Spleen (tissue), 11 donors: Measurements from ENCODE around the gene SLC9A3. TPM values are rescaled to one million over a fixed set of nuclear protein-coding genes. Genes with fewer than 3 reads are reported as not detected.

ENCODE experiments used
- DNase-seq: peaks from one replicate; pipeline ENCODE4 v3.0.0-alpha.2; 2020
- H3K27ac ChIP-seq, 8 donors: fragments of 200-600 bp; sonication (generic) in 7 of 8; 1 replicate in 4 of 8; 2 replicates in 4 of 8; pipeline versions ENCODE4 v1.5.0 to v1.8.0; 2016 to 2021; ENCODE audit warnings: inconsistent platforms in 4 of 8, mild to moderate bottlenecking in 4 of 8, moderate library complexity in 1 of 8
- H3K27me3 ChIP-seq, 7 donors: fragments of 200-600 bp; sonication (generic) in 6 of 7; replicated peaks in 1 of 7; 1 replicate in 4 of 7; 2 replicates in 3 of 7; pipeline versions ENCODE4 v1.5.0 to v1.8.0; 2016 to 2021; ENCODE audit warnings: inconsistent platforms in 3 of 7, mild to moderate bottlenecking in 1 of 7
- H3K36me3 ChIP-seq, 6 donors: fragments of 200-600 bp; sonication (generic) in 5 of 6; 1 replicate in 4 of 6; 2 replicates in 2 of 6; pipeline versions ENCODE4 v1.5.0 to v1.8.0; 2016 to 2021; ENCODE audit warnings: inconsistent platforms in 2 of 6
- H3K4me1 ChIP-seq, 6 donors: fragments of 200-600 bp; sonication (generic) in 5 of 6; 1 replicate in 3 of 6; 2 replicates in 3 of 6; pipeline versions ENCODE4 v1.5.0 to v1.8.0; 2016 to 2021; ENCODE audit warnings: inconsistent platforms in 3 of 6
- H3K4me3 ChIP-seq, 8 donors: fragments of 200-600 bp; sonication (generic) in 7 of 8; 1 replicate in 4 of 8; 2 replicates in 4 of 8; pipeline versions ENCODE4 v1.5.0 to v1.8.0; 2016 to 2021; ENCODE audit warnings: inconsistent platforms in 4 of 8, mild to moderate bottlenecking in 4 of 8, moderate library complexity in 2 of 8
- H3K9me3 ChIP-seq, 8 donors: fragments of 200-600 bp; sonication (generic) in 7 of 8; 1 replicate in 4 of 8; 2 replicates in 4 of 8; pipeline versions ENCODE4 v1.5.0 to v1.8.0; 2016 to 2021; ENCODE audit warnings: inconsistent platforms in 4 of 8
- CTCF ChIP-seq, 11 experiments: fragments of 200-600 bp in 7 of 11; fragments of 450-650 bp in 4 of 11; sonication (generic) in 4 of 11; IDR thresholded peaks in 8 of 11; conservative IDR thresholded peaks in 3 of 11; 1 replicate in 7 of 11; 2 replicates in 4 of 11; pipeline versions ENCODE4 v1.4.0 to v1.8.0; 2016 to 2021; ENCODE audit warnings: antibody characterized with exemption in 11 of 11, inconsistent platforms in 4 of 11, mild to moderate bottlenecking in 1 of 11
- POLR2A ChIP-seq, 3 donors: fragments of 450-650 bp; IDR thresholded peaks; one replicate each; pipeline ENCODE4 v1.5.1; 2017; ENCODE audit warnings: antibody characterized with exemption in 3 of 3, mild to moderate bottlenecking in 1 of 3
- POLR2AphosphoS5 ChIP-seq, 3 donors: sonication (generic); formaldehyde crosslinking; IDR thresholded peaks; one replicate each; pipeline ENCODE4 v1.5.1; 2017; ENCODE audit warnings: antibody characterized with exemption in 3 of 3
- WGBS, 5 donors: extraction: QIAGEN DNeasy Blood & Tissue Kit in 3 of 5; methylation state at CpG; one replicate each; pipeline versions ENCODE4 v1.1.5 to v1.1.7; 2013 to 2018; 5-methylcytosine and 5-hydroxymethylcytosine counted together
- intact Hi-C: fragments of 100-400 bp; cut with DNase I; formaldehyde crosslinking; loops from one replicate; pipeline ENCODE4 v1.15.0; 2023; ENCODE audit warnings: low total_unique reads
- polyA plus RNA-seq, 3 donors: library from polyadenylated mRNA; stranded (reverse); fragments of 200-250 nt; gene quantifications; one replicate each; pipeline ENCODE4 v1.2.1, GENCODE V29; 2013
- total RNA-seq, 7 donors: library from RNA; depleted of rRNA in 3 of 7; stranded (reverse); fragments of >200 nt in 3 of 7; fragmentation: NEBNext Ultra II Directional in 4 of 7; extraction: Animal tissue kit (Norgen Biotek cat#: 25700) in 4 of 7; gene quantifications; one replicate each; pipeline versions ENCODE4 v1.1.0 to v1.2.1, GENCODE V29; 2016 to 2021
- donor health status: healthy with polysubstance abuse.
- donor health status: DM: no; HTN: no; CAD: no; lungs with moderate emphysema.
- donor health status: DM: no; HTN: no; CAD: no.
- donor health status: Bipolar disorder and iron deficiency.
- donor health status: healthy.
- donor health status: DM: no; HTN: no; CAD: no.
- donor health status: DM: yes; HTN: yes; CAD: no.

SLC9A3 gene
- total and polyA plus RNA-seq, 10 donors = 1.0 to 3.2 (median 1.5) TPM

GRCh38 chr5:500491-500890 lies 23.8 kb downstream of the SLC9A3 start:
- Histone ChIP-seq H3K4me3 (no peak overlapping the region), H3K36me3 (no peaks in the 10 kb centered on the region), H3K27me3 (peaks cover 3 to 92% (median 56%) of the 10 kb centered on the region in 7 donors), H3K4me1 (peaks cover 0 to 14% (median 0%) of the 10 kb centered on the region in 6 donors), H3K9me3 (no peaks in the 10 kb centered on the region), H3K27ac (no peak overlapping the region)
- 82 to 95% (median 86%) methylated on average over 10 of the region's 10 CpGs for WGBS, 5 donors
- no peak for DNase-seq
- intact Hi-C loops = no loop called here
- TF ChIP-seq POLR2AphosphoS5 (IDR thresholded peaks at IDR 0.05) = no peak
- TF ChIP-seq POLR2A (IDR thresholded peaks at IDR 0.05) = no peak
- no peak for TF ChIP-seq CTCF (IDR thresholded peaks at IDR 0.05 in 8 of 11, conservative IDR thresholded peaks at IDR 0.05 in 3 of 11)

DNA sequence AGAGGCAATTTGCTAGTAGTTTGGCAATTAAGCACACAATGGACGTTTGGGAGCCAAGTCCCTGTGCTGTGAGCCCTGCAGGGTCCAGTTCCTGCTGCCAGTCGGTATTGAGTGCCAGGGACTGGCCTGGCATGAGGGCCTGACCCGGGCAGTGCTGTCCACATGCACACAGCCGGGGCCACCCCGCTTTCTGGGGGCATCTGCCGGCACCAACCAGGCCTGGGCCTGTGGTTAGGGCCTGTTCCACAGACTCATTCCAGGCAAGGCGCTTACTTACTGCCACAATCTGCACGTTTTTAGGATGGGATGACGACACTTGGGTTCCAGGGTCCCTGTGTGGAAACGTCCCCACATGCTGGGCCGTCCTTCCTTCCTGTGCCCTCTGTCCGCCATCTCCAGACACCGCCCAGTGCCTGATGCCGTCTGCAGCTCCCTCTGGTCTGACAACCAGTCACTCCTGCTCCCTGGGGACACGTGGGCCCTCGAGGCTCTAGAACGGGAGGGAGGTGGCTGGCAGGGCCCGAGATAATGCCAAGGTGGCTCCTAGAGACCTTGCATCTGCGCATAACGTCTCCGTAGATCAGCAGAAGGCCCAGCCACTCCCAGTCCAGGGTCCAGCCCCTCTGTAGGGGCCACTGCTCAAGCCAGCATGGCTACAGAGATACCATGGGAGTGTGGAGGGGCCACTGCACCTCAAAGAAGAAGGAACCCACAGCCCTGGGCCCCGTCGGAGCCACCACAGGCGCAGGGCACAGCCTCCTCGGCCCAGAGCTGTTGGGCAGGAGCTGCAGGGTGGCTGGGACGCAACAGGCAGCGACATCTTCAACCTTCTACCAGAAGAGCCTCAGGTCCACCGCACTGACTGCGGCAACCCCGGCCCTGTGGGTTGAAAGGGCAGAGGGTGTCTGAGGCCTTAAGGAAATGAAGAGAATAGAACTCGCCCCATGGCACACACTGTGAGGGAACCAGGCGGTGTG lies 24.7 kb downstream of the SLC9A3 start:
- TF ChIP-seq CTCF (IDR thresholded peaks at IDR 0.05 in 8 of 11, conservative IDR thresholded peaks at IDR 0.05 in 3 of 11) = no peak
- no peak for TF ChIP-seq POLR2A (IDR thresholded peaks at IDR 0.05)
- no peak for TF ChIP-seq POLR2AphosphoS5 (IDR thresholded peaks at IDR 0.05)
- peaks cover 3 to 92% (median 58%) of the 10 kb centered on the region in 7 donors for H3K27me3 ChIP-seq
- H3K9me3 ChIP-seq = no peaks in the 10 kb centered on the region
- DNase-seq = no peak
- no peak overlapping the region for H3K4me3 ChIP-seq
- WGBS, 5 donors = 80 to 91% (median 80%) methylated on average over 20 to 32 of the region's 32 CpGs
- no peak overlapping the region for H3K27ac ChIP-seq
- peaks cover 0 to 14% (median 0%) of the 10 kb centered on the region in 6 donors for H3K4me1 ChIP-seq
- intact Hi-C loops = no loop called here
- H3K36me3 ChIP-seq = no peaks in the 10 kb centered on the region

- Histone ChIP-seq H3K27me3 (peaks cover 3 to 92% (median 46%) of the 10 kb centered on the region in 7 donors), H3K36me3 (no peaks in the 10 kb centered on the region), H3K9me3 (no peaks in the 10 kb centered on the region), H3K4me3 (no peak overlapping the region), H3K4me1 (peaks cover 0 to 14% (median 0%) of the 10 kb centered on the region in 6 donors), H3K27ac (no peak overlapping the region)
- no peak for TF ChIP-seq POLR2A (IDR thresholded peaks at IDR 0.05)
- no peak for DNase-seq
- intact Hi-C loops = no loop called here
- WGBS, 5 donors = 74 to 84% (median 80%) methylated on average over 39 to 40 of the region's 40 CpGs
These were observed 26.3 kb downstream of the SLC9A3 start for GRCh38 chr5:497871-498509.

DNA sequence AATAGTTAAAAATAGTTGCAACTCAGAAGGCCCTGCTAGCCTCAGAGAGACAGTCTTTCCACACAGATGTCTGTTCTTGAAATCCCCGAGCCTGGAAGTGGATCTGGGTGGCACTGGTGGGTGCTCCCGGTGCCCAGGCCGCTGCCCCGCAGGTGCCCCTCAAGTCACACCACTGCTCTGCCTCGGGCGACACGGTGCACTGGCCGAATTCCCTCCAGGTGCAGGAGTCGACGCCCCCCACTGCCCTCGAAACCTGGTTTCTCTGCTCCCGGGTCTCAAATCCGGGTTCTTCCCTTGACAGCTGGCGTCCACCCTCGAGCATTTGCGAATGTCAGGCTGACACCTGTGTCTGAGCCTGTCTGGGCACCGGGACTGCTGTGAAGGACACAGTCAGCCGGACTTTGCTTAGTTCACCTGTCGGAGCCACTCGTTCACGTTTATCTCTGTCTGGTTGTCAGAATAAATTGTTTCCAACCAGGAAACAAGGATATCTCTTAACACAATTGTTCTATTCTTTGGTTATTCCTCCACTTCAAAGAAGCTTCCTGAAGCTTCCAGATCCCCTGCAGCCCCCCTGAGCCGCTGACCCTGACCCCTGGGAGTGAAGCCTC lies 27.1 kb downstream of the SLC9A3 start:
- Histone ChIP-seq H3K27me3 (peaks cover 3 to 92% (median 38%) of the 10 kb centered on the region in 7 donors), H3K9me3 (no peaks in the 10 kb centered on the region), H3K4me3 (no peak overlapping the region), H3K4me1 (peaks cover 0 to 13% (median 0%) of the 10 kb centered on the region in 6 donors), H3K27ac (no peak overlapping the region), H3K36me3 (no peaks in the 10 kb centered on the region)
- 71 to 89% (median 76%) methylated on average over 22 of the region's 22 CpGs for WGBS, 5 donors
- TF ChIP-seq POLR2AphosphoS5 (IDR thresholded peaks at IDR 0.05) = no peak
- no peak for TF ChIP-seq CTCF (IDR thresholded peaks at IDR 0.05 in 8 of 11, conservative IDR thresholded peaks at IDR 0.05 in 3 of 11)
- no peak for TF ChIP-seq POLR2A (IDR thresholded peaks at IDR 0.05)
- DNase-seq = no peak
- intact Hi-C loops = no loop called here
